ENCODE measurements around the gene SEC61A2.

The SEC61A2 gene

GRCh38 chr10:12098966-12099365 is 30.5 kb upstream of the SEC61A2 start:
- DNase-seq (ENCODE audit: low spot score), result no peak
- in situ Hi-C loops (cut with MboI; ENCODE audit: low pct_unique_long_range_greater_than_20kb, low sequenced_read_pairs, unreplicated experiment), result no loop called here
- TF ChIP-seq CTCF (IDR thresholded peaks at IDR 0.05; ENCODE audit: extremely low read depth, insufficient read depth, missing control alignments), result no peak

- in situ Hi-C loops (cut with MboI; ENCODE audit: low pct_unique_long_range_greater_than_20kb, low sequenced_read_pairs, unreplicated experiment), result no loop called here
- no peak for TF ChIP-seq CTCF (IDR thresholded peaks at IDR 0.05; ENCODE audit: extremely low read depth, insufficient read depth, missing control alignments)
- DNase-seq (ENCODE audit: low spot score), result no peak
These were observed 25.7 kb upstream of the SEC61A2 start for GRCh38 chr10:12103802-12104201.

GRCh38 chr10:12107781-12108180 is 21.7 kb upstream of the SEC61A2 start:
- DNase-seq (ENCODE audit: low spot score), result no peak
- no peak for TF ChIP-seq CTCF (IDR thresholded peaks at IDR 0.05; ENCODE audit: extremely low read depth, insufficient read depth, missing control alignments)
- in situ Hi-C loops (cut with MboI; ENCODE audit: low pct_unique_long_range_greater_than_20kb, low sequenced_read_pairs, unreplicated experiment), result no loop called here

- in situ Hi-C loops (cut with MboI; ENCODE audit: low pct_unique_long_range_greater_than_20kb, low sequenced_read_pairs, unreplicated experiment), result no loop called here
- TF ChIP-seq CTCF (IDR thresholded peaks at IDR 0.05; ENCODE audit: extremely low read depth, insufficient read depth, missing control alignments), result no peak
- DNase-seq (ENCODE audit: low spot score), result no peak
These were observed 20.2 kb upstream of the SEC61A2 start for GRCh38 chr10:12109286-12109685.

- no peak for DNase-seq (ENCODE audit: low spot score)
- in situ Hi-C loops (cut with MboI; ENCODE audit: low pct_unique_long_range_greater_than_20kb, low sequenced_read_pairs, unreplicated experiment), result no loop called here
- no peak for TF ChIP-seq CTCF (IDR thresholded peaks at IDR 0.05; ENCODE audit: extremely low read depth, insufficient read depth, missing control alignments)
These were observed 17.9 kb upstream of the SEC61A2 start for GRCh38 chr10:12111528-12111927.

GRCh38 chr10:12113627-12114026 is 15.8 kb upstream of the SEC61A2 start:
- in situ Hi-C loops (cut with MboI; ENCODE audit: low pct_unique_long_range_greater_than_20kb, low sequenced_read_pairs, unreplicated experiment), result no loop called here
- no peak for TF ChIP-seq CTCF (IDR thresholded peaks at IDR 0.05; ENCODE audit: extremely low read depth, insufficient read depth, missing control alignments)
- DNase-seq (ENCODE audit: low spot score), result no peak

- no peak for TF ChIP-seq CTCF (IDR thresholded peaks at IDR 0.05; ENCODE audit: extremely low read depth, insufficient read depth, missing control alignments)
- DNase-seq (ENCODE audit: low spot score), result peak; percentile 73
- in situ Hi-C loops (cut with MboI; ENCODE audit: low pct_unique_long_range_greater_than_20kb, low sequenced_read_pairs, unreplicated experiment), result no loop called here
These were observed 7.8 kb upstream of the SEC61A2 start for GRCh38 chr10:12121673-12122072.

Data from GM13977 (cell line).